HUES48 (cell line): ENCODE measurements around the gene UBXN11.

Source experiments
- H3K27ac ChIP-seq: one replicate; pipeline ENCODE4 v1.7.0; 2013; ENCODE audit warnings: low read depth, low read length, inconsistent platforms
- H3K27me3 ChIP-seq: 2 replicates; pipeline ENCODE4 v1.6.1; 2013; ENCODE audit warnings: mild to moderate bottlenecking, low read length; ENCODE audit not compliant: control insufficient read depth, insufficient read depth
- H3K36me3 ChIP-seq: 2 replicates; pipeline ENCODE4 v1.6.1; 2013; ENCODE audit warnings: low read length; ENCODE audit not compliant: control insufficient read depth, insufficient read depth
- H3K4me1 ChIP-seq: 2 replicates; pipeline ENCODE4 v1.6.1; 2013; ENCODE audit warnings: mild to moderate bottlenecking, low read length; ENCODE audit not compliant: control insufficient read depth, insufficient read depth
- H3K4me3 ChIP-seq: 2 replicates; pipeline ENCODE4 v1.5.1; 2013; ENCODE audit warnings: mild to moderate bottlenecking, low read depth, low read length
- H3K9ac ChIP-seq: 2 replicates; pipeline ENCODE4 v1.6.1; 2013; ENCODE audit warnings: mild to moderate bottlenecking, low read depth, low read length, moderate library complexity
- H3K9me3 ChIP-seq: 2 replicates; pipeline ENCODE4 v1.6.1; 2013; ENCODE audit warnings: low read length; ENCODE audit not compliant: control insufficient read depth, insufficient read depth

Gene UBXN11

DNA sequence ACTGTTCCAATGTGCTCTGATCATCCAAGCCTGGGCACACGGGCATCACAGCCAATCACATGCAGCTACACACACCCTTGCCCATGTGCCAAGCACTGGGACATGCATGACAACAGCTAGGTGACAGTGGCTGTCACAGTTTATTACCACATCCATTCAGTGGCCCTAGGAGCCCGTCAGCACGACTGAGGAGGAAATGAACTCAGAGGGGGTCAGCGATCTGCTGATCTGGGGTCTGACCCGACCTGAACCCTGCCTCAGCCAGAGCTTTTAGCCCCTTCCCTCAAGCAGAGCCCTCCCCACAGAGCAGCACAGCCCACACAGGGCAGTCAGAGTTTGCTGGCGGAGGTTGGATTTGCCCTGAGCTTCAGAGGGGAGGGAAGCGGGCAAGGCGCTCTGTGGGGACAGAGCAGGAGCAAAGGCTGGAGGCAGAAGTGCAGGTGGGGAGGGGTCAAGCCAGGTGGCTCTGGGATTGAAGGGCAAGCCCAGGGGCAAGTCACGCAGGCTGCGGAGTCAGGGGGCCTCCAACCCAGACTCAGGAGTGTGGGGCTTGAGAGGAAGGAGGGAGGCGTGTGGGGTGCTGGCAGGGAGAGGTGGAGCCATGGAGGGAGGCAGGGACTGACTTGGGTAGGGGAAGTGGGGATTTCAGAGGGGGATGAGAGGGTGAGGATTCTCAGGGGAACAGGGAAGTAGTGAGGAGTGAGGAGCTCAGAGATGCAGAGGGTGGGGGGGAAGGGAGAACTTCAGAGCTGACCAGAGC lies 16.1 kb downstream of the UBXN11 start:
- H3K36me3 ChIP-seq, result no peaks in the 10 kb centered on the region
- H3K27ac ChIP-seq, result peak overlapping the region; percentile 21
- no peaks in the 10 kb centered on the region for H3K27me3 ChIP-seq
- peaks cover 18% of the 10 kb centered on the region; the same call in 1 of the 2 replicates for H3K4me1 ChIP-seq
- no peak overlapping the region for H3K9ac ChIP-seq
- H3K4me3 ChIP-seq, result no peak overlapping the region
- no peaks in the 10 kb centered on the region for H3K9me3 ChIP-seq

DNA sequence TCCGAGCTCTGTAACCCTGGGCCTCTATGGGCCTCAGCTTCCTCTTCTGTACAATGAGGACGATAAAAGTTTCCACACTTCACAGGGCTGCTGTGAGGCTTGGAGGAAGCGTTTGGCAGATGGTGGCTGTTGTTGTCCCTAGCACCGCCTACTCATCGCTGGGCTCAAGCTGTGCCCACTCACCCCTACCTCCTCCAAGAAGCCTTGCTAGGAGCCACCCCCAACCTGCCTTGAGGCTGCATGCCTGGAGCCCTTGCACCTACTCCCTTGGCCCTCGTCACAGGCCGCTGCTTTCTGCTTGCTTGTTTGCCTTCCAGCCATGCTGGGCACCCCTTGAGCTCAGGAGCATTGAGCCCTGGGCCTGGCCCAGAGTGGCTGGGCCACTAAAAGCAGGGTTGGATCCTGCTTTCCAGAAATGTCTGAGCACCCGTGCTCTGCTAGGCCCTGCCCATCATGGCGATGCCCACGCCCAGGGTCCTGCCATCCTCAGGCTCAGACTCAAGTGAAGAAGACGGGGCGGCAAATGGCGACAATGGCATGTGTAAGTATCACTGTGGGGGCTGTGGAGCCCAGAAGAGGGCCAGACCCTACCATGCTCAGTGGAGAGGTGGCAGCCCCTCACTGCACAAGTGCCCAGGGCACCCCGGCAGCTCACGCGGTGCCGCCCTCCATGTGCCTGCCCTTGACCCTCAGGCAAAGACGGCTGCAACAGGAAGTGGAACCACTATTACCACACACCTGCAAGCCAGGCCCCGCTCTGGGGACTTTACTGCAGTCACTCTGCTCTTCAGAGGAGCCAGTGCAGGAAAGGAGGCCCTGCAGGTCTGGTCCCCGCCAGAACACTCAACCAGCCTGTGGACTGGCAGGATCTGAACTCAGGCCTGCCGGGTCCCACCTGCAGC lies 17.0 kb downstream of the UBXN11 start:
- H3K4me3 ChIP-seq, result no peak overlapping the region

DNA sequence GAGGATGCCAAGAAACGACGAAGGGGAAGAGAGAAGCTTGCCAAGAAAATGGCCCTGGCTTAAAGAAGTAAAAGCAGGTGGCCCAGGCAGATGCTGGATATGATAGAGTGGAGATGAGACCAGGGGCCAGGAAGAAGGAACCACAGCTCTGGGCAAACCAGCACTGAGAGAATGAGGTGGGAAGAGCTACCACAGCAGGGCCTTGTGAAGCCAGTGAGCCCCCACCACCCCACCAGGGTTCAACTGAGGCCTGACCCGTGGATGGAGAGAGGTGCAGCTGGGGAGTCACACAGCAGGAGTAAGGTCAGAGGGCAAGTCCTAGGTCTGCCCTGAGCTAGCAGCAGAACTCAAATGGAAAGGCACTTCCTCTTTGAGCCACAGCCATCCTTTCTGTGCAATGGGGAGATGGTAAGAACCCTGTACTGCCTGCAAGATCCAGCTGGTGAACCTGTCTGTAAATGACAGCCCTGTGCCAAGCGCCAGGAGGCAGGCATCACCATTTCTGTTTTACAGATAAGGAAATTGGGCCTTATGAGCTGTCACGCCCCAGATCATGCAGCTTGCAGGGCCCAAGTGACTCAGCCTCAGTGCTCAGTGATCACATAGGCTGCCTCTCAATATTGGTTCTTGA lies 18.0 kb downstream of the UBXN11 start:
- H3K9me3 ChIP-seq, result no peaks in the 10 kb centered on the region
- H3K36me3 ChIP-seq, result no peaks in the 10 kb centered on the region
- no peaks in the 10 kb centered on the region for H3K27me3 ChIP-seq
- H3K27ac ChIP-seq, result no peak overlapping the region
- H3K9ac ChIP-seq, result no peak overlapping the region
- H3K4me3 ChIP-seq, result no peak overlapping the region
- H3K4me1 ChIP-seq, result peaks cover 23% of the 10 kb centered on the region; the same call in 1 of the 2 replicates

More for the DNA sequence above, 17.0 kb downstream of the UBXN11 start:
- H3K9ac ChIP-seq, result no peak overlapping the region
- no peaks in the 10 kb centered on the region for H3K9me3 ChIP-seq
- H3K36me3 ChIP-seq, result no peaks in the 10 kb centered on the region
- H3K4me1 ChIP-seq, result peaks cover 23% of the 10 kb centered on the region; the same call in 1 of the 2 replicates
- H3K27me3 ChIP-seq, result no peaks in the 10 kb centered on the region
- H3K27ac ChIP-seq, result no peak overlapping the region

DNA sequence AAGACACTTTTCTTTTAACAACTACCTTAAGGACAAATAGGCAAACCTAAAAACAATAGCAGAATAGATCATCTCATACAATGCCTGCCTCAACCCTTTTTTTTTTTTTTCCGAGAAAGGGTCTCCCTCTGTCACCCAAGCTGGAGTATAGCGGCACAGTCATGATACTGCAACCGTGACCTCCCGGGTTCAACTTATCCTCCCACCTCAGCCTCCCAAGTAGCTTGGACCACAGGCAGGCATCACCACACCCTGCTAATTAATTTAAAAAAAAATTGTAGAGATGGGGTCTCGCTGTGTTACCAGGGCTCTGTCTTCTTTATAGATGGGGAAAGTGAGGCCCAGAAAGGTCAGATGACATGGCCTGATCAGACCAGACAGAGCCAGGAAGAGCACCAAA lies 18.6 kb downstream of the UBXN11 start:
- Histone ChIP-seq H3K4me3 (no peak overlapping the region), H3K27ac (no peak overlapping the region), H3K9ac (no peak overlapping the region), H3K4me1 (peaks cover 23% of the 10 kb centered on the region; the same call in 1 of the 2 replicates), H3K27me3 (no peaks in the 10 kb centered on the region), H3K9me3 (no peaks in the 10 kb centered on the region), H3K36me3 (no peaks in the 10 kb centered on the region)

DNA sequence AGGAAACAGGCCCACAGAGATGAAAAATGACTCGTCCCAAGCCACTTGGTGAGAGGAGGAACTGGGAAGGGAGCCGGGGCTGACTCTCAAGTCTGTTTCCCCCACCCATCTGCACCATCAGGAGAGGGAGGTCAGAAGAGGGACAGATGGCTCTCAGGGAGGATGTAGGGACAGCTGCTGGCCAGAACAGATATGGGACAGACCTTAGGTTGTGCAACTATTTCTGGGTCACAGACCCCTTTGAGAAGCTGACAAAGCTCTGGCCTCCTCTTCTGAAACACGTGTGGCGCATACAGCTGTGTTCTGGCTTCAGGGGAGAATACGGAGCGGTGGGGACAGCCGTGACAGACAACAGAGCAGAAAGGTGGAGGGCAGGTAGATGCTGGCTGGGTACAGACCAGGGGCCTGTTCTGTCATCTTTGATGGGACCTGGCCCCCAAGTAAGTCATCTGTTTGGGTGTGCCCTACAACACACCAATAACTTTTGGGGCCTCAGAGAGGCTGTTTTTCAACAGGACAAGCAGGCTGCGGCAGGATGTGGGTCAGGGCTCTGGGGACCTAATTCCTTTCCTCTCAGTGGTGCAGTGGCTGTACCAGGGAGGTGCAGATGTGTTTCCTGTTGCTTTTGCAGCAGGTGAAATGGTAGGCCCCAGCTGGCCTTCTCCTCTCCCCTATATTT lies 19.3 kb downstream of the UBXN11 start:
- Histone ChIP-seq H3K4me3 (no peak overlapping the region), H3K36me3 (no peaks in the 10 kb centered on the region), H3K9me3 (no peaks in the 10 kb centered on the region), H3K4me1 (peaks cover 27% of the 10 kb centered on the region; the same call in 1 of the 2 replicates), H3K27me3 (no peaks in the 10 kb centered on the region), H3K27ac (no peak overlapping the region), H3K9ac (no peak overlapping the region)

DNA sequence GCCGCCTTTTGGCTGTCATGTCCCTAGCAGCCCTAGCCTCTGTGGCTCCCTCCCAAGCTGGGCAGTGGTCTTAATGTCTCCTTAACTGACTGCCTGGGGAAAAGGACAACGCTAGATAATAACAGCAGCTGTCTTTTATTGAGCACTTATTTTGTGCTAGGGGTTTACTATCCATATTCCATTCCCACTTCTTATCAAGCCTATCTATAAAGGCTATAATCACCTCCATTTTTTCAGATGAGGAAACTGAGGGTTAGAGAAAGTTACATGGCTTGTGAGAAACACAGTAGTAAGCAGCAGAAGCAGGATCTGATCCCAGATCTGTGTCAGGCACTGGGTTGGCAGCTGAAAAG lies 20.4 kb downstream of the UBXN11 start:
- H3K4me3 ChIP-seq, result no peak overlapping the region
- H3K9ac ChIP-seq, result no peak overlapping the region
- no peak overlapping the region for H3K27ac ChIP-seq
- no peaks in the 10 kb centered on the region for H3K9me3 ChIP-seq
- H3K27me3 ChIP-seq, result no peaks in the 10 kb centered on the region
- H3K4me1 ChIP-seq, result peaks cover 32% of the 10 kb centered on the region
- H3K36me3 ChIP-seq, result no peaks in the 10 kb centered on the region

DNA sequence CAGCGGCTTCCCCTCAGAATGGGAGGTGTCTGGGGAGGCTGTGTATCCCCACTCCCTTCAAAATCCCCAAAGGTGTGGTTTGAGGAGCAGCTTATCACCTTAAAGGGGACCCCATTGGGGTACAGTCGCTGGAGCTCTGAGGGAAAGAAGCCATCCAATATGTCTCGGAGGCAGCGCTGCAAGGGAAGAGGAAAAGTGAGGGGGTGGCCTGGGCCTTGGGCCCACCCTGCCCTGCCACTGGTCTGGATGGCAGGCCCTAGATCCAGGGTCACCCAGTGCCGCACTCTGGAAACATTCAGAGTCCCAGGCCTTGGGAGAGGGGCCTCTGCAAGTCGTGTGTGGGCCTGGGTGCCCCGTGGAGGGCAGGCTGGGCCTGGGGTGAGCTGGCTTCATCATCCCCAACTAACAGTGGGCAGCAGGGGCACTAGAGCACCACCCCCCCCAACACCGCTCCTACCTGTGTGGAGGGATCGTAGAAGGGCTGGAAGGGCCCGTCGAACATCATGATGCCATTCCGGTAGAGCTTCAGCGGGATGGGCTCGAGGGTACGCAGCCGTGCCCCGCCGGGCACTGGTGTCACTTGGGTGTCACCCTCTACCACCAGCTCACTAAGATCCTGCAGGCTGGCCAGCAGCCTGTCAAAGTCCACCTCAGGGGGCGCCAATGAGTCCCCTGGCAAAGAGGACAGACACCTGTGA lies 20.9 kb downstream of the UBXN11 start:
- no peak overlapping the region for H3K4me3 ChIP-seq
- H3K9ac ChIP-seq, result no peak overlapping the region
- peaks cover 30% of the 10 kb centered on the region for H3K4me1 ChIP-seq
- no peaks in the 10 kb centered on the region for H3K9me3 ChIP-seq
- H3K27me3 ChIP-seq, result no peaks in the 10 kb centered on the region
- no peaks in the 10 kb centered on the region for H3K36me3 ChIP-seq
- peak overlapping the region; percentile 48 for H3K27ac ChIP-seq

DNA sequence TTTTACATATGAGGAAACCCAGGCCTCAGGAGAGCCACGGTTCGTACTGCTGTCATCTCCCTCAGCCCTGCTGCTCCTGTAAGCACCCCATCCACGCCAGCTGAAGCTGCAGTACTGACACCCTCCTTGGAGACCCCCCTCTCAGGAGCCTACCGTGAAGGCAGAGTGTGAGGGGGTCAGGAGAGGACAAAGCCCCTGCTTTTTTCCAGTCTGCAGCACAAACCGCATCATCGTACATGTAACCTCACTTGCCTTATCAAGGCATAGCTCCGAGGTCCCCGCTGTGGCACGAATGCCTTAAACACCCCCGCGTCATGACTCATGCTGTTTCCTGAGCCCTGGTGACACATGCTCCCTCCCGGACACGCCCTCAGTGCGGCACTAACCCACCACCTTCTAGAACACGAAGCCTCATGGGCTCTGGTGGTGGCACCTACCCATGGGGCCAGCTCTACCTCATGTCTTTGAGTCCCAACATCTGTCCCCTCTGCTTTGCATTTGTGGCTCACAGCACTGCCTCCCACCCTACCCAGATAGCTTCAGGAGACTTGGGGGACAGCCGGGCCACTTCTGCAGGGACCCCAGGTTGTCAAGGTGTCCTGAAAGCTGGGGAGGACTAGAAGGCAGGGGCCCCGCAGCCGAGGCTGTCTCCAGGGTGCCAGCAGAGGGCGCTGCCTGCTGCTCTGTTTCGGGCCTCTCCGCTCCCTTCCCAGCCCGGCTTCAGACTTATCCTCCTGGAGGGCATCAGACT lies 21.7 kb downstream of the UBXN11 start:
- H3K9ac ChIP-seq, result no peak overlapping the region
- peaks cover 27% of the 10 kb centered on the region for H3K4me1 ChIP-seq
- no peaks in the 10 kb centered on the region for H3K27me3 ChIP-seq
- no peaks in the 10 kb centered on the region for H3K36me3 ChIP-seq
- no peaks in the 10 kb centered on the region for H3K9me3 ChIP-seq
- no peak overlapping the region for H3K4me3 ChIP-seq
- peak overlapping the region; percentile 48 for H3K27ac ChIP-seq

DNA sequence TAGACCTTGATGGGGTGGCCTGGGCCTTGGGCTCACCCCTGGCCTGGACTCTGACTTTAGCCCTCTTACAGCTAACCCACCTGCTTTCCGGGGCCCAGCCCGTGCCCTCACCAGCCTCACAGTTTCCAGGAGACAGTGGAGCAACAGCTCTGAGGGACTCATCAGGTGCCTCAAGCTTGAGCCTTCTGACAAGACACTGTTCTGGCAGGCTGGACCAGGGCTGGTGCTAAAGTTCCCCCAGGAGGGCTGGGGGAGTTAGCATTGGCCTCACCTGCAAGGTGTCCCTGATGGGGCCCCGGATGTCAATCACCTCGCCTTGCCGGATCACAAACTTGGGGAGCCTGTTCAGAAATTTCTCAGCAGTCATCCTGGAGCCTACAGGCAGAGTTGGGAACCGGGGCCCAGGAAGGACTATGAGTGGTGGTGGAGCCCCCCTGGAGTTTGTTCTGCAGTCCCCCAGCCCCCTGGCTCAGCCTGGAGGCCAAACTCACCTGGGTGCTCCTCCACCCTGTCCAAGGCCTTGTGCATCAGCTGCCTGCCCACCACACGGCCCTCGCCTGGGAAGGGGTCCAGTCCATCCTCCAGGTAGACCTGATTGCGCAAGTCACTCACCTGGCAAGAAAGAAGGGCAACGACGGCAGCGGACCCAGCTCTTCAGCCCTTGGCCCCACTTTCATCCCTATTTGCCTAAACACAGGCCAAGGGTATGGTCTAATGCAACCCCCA lies 22.4 kb downstream of the UBXN11 start:
- Histone ChIP-seq H3K36me3 (no peaks in the 10 kb centered on the region), H3K4me3 (no peak overlapping the region), H3K9me3 (no peaks in the 10 kb centered on the region), H3K27me3 (no peaks in the 10 kb centered on the region), H3K4me1 (peaks cover 30% of the 10 kb centered on the region), H3K27ac (peak overlapping the region; percentile 25), H3K9ac (no peak overlapping the region)
